Mammary epithelial cell (primary cell): ENCODE results near the gene DGKI.

Source experiments
- CTCF ChIP-seq, 2 donors: IDR thresholded peaks in 1 of 2; conservative IDR thresholded peaks in 1 of 2; 2 replicates each; pipeline ENCODE4 v1.5.1; 2011 to 2012; ENCODE audit warnings: inconsistent platforms in 2 of 2, low read length in 2 of 2, mild to moderate bottlenecking in 2 of 2, control low read depth in 1 of 2, low read depth in 1 of 2; ENCODE audit not compliant: insufficient read depth in 1 of 2; ENCODE audit errors: extremely low read depth in 1 of 2
- EZH2 ChIP-seq: IDR thresholded peaks from 2 replicates; pipeline ENCODE4 v1.6.1; 2012; ENCODE audit warnings: low read length, inconsistent platforms, borderline replicate concordance

- TF ChIP-seq EZH2 (no peak), CTCF (conservative IDR thresholded peaks at IDR 0.05 in 1 of 2, IDR thresholded peaks at IDR 0.05 in 1 of 2; ENCODE audit: extremely low read depth in 1 of 2, insufficient read depth in 1 of 2, low read depth in 1 of 2, low read length in 2 of 2) (no peak)
These were observed 227.6 kb downstream of the DGKI start for GRCh38 chr7:137619181-137619580.
